ENCODE measurements around the gene OR5D16.
"Not testable (repeated sequence)": the region's sequence is repeated elsewhere in the genome, so short reads cannot be mapped to it uniquely, and the experiment has no call there.

OR5D16 gene

DNA sequence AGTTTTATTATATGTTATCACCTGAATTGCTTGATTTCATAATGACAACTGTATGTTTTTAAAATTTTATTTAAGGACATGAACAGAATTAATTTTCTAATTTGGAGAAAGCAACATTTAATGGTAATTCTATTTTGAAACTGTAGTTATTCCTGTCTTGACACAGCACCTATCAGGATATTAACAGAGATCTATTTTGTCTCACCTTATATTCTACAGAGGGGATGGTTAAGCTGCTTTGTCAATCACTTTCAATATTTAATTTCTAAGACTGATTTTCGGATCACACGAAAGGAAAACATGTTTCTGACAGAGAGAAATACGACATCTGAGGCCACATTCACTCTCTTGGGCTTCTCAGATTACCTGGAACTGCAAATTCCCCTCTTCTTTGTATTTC is at the start of gene OR5D16:
Gene OR5D16 (plus strand): TSS at position 301 of the 400 bp plus-strand sequence. CDS start 0 bp downstream, at position 301.
- DNase-seq (ENCODE audit: low spot score): no peak

DNA sequence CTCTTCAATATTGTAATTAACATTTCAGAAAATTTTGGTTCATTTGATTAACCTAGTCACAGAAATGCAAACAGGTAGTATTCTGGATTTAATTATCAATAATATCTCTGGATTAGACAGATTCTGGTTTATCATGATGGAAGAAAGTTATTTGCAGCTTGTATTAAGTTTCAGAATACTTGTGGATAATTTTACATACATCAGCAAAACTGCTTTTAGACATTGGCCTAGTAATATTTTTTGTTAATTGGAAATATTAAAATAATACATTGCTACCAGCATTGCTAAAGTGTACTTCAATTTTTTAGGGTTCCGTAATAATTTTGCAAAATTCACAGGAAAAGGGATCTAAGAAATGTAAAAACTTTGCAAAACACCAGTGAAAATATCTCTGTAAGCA is 46.9 kb upstream of the OR5D16 start:
- DNase-seq (ENCODE audit: low spot score): no peak

DNA sequence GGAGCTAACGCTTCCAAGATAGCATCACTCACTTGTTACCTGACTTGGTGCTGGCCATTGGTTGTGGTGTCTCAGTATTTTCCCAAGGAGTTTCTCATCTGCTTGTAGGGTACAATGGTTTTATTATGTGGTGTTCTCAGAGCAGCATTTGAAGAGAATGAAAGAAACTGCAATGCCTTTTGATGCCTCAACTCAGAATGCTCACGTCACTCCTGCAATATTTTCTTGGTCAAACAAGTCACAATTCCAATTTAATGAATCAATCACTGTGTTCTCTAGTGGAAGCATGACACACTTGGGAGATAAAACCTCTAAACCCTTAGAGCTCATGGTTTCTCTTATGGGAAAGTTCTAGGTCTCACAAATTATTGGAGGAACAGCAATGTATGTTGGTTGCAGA is 45.2 kb upstream of the OR5D16 start:
- no peak for DNase-seq (ENCODE audit: low spot score)

DNA sequence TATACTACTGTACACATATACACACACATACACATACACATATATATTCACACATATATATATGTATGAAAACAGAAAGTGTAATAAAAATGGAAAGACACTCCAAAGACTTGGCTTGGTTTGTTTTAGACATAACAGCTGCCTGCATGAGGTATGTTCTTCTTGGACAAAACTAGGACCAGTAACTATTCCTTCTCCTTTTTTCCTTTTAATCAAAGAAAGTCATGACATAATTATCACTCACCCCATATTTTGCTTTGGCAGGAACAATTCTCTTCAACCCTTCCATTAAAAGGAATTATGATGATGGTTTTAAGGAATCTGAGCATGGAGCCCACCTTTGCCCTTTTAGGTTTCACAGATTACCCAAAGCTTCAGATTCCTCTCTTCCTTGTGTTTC is 43.3 kb upstream of the OR5D16 start, which contains the start of gene OR5D14:
Gene OR5D14 (plus strand): TSS at position 301 of the 400 bp plus-strand sequence. CDS start 0 bp downstream, at position 301.
- DNase-seq (ENCODE audit: low spot score): no peak

DNA sequence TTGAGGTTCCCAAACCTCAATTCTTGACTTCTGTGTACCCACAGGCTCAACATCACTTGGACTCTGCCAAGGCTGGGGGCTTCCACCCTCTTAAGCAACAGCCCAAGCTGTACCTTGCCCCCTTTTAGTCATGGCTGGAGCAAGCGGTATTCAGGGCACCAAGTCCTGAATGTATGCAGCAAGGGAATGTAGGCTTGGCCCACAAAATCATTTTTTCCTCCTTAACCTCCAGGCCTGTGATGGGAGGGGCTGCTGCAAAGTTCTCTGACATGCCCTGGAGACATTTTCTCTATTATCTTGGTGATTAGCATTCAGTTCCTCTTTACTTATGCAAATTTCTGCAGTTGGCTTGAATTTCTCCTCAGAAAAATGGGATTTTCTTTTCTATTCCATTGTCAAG is 32.3 kb upstream of the OR5D16 start:
- no peak for DNase-seq (ENCODE audit: low spot score)

DNA sequence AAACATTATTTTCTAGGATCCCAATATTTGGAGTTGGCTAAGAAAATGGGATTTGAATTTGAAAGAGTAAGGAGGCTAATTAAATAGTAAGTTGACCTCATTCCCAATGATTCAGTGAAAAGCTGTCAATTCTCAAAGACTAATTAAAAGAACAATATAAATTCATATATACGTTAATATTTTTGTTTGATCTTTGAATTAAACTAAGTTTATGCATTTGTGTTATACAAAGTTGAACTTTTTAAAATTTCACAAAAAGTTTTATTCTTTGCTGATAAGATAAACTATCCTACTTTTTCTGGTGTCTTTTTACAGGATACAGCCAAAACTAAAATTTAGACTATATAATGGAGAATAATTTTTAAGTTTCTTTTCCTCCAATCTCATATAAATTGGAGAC is 27.5 kb upstream of the OR5D16 start, which contains the start of gene OR5L1:
Gene OR5L1 (plus strand): TSS at position 301 of the 400 bp plus-strand sequence. CDS start 100 bp downstream, outside the sequence.
- no peak for DNase-seq (ENCODE audit: low spot score)

DNA sequence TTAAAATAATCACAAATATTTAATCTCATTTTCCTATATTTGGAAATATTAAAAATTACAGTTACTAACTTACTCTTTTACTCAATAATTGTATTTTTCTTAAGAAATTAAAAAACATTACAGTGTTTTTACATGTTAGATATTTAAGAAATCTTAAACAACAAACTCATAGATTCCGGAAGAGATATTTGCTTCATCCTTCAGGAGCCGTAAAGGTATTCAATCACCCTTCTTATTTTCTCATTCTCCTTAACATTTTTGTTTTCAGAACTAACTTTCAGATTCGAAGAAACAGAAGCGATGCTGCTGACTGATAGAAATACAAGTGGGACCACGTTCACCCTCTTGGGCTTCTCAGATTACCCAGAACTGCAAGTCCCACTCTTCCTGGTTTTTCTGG is 19.2 kb upstream of the OR5D16 start, which contains the start of gene OR5D18:
Gene OR5D18 (plus strand): TSS at position 301 of the 400 bp plus-strand sequence. CDS start 0 bp downstream, at position 301.
- no peak for DNase-seq (ENCODE audit: low spot score)

DNA sequence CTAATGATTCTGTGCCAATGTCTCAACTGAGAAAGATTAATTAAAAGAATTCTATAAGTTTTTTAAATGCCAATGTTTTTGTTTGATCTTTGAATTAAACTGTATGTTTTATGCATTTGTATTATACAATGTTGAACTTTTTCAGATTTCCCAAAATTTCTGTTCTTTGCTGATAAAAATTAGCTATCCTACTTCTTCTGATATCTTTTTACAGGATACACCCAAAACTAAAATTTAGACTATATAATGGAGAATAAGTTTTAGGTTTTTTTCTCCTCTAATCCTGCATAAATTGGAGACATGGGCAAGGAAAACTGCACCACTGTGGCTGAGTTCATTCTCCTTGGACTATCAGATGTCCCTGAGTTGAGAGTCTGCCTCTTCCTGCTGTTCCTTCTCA is 11.6 kb upstream of the OR5D16 start, which contains the start of gene OR5L2:
Gene OR5L2 (plus strand): TSS at position 301 of the 400 bp plus-strand sequence. CDS start 0 bp downstream, at position 301.
- no peak for DNase-seq (ENCODE audit: low spot score)

DNA sequence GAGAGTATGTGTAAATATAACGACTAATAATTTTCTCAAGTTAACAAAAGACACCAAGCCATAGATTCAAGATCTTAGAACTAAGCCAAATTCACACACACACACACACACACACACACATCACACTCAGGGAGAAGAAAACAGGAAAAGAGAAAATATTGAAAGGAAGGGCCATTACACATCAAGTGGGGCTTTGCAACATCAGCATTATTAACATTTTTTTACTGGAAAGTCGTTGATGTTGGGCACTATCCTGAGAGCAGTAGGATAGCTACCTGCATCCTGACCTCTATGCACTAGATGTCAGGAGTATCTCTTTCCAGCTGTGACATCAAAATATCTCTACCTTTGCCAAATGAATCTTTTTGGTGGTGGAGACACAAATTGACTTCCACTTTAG is 8.9 kb downstream of the OR5D16 start:
- DNase-seq (ENCODE audit: low spot score): no peak

DNA sequence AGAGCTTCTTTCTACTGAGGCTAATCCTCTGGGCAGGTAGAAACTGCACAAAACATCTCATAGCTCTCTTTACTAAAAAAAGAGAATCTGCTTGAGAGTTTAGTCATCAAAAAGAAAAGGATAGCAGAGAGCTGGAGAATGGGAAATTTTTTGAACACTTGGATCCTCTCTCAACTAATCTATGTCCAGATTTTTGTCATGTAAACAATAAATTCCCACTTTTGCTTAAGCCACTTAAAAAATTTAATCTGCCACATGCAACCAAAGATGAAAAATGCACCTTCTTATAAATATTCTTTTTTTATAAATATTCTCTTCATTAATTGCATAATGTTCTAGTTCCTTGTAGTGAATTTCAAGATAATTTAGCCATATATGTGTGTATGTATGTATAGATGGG is 10.5 kb downstream of the OR5D16 start:
- no peak for DNase-seq (ENCODE audit: low spot score)

DNA sequence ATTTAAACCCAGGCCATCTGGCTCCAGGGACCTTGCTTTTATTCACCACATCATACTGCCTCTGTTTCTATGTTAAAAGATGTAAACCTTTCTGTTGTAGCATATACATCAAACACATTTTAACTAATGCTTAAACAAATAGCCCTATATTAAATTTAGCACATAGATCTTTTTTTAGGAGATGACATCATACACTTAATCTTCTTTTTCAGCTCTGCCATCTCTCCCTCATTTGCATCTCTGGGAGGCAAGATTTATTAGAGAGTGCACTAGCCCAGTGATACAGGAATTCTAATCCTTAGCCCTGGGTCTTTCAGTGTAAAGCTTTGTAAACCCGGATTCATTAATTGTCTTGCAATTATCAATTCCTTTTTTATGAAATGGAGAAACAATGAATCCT is 13.6 kb downstream of the OR5D16 start:
- no peak for DNase-seq (ENCODE audit: low spot score)

DNA sequence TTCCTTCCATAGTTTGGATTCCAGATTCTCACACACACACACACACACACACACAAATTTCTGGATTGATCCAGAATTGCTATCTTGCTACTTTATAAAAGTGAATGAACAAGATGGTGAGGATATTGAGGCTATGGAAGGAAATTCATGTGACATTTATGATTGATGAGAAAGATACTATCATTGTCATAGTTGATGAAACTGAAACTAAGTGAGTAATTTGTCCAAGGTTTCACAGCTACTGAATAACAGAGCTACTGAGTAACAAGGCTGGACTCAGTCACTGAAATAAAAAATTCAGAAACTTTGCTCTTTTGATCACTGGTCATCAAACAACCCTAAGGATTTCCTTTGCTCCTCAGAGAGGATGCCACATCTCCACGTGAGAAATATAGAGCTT is 16.2 kb downstream of the OR5D16 start:
- no peak for DNase-seq (ENCODE audit: low spot score)

DNA sequence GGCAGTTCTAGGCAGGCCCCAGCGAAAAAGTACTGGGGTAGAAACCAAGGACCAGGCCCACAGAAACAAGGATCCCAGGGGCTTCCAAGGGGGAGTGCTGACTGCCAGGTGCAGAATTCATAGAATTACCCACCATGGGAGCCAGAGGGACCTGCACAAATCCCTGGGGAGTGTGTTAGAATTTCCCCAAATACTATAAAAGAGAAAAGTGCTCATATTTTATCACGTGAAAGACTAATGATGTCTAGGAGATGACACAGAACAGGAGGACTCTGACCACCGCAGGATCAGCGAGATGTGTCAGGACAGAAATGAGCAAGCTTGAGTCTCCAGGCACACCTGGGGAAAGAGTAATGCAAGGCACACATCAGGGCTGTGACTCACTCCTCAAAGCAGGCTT is 28.8 kb downstream of the OR5D16 start:
- DNase-seq (ENCODE audit: low spot score): not testable (repeated sequence)

DNA sequence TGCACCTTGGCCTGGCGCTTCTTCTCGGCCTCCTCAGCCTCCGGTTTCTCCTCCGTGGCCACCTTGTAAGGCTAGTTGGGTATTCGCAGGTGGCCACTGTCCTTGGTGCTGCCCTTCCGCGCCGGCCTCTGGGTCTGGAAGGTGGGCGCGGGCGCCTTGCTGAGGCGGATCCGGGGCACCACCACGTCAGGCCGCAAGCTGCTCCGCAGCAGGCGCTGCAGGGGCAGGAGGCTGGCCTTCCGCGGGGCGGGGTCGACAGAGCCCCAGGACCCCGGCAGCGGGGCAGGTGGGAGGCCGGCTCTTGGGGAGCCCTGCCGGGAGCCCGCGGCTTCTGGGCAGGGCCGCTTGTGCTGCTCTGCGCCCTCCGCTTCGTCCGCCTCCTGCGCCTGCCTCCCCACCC is 34.2 kb downstream of the OR5D16 start:
- not testable (repeated sequence) for DNase-seq (ENCODE audit: low spot score)

DNA sequence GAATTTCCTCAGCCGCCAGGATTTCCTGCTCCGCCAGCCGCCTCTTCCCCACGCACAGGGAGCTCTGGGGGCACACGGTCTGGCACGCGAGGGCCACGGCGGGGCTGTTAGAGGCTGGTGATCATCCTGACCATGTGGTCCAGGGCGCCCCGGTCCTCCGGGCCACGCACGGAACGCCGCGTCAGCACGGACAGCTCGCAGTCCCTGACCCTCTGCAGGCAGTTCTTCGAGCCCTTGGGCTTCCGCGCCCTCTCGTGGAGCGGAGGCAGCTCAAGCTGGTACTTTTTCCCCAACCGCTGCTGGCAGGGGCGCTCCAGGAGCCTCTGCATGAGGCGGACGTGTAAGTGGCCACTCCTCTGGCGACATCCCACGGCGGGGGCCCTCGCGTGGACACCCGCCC is 34.6 kb downstream of the OR5D16 start:
- not testable (repeated sequence) for DNase-seq (ENCODE audit: low spot score)

DNA sequence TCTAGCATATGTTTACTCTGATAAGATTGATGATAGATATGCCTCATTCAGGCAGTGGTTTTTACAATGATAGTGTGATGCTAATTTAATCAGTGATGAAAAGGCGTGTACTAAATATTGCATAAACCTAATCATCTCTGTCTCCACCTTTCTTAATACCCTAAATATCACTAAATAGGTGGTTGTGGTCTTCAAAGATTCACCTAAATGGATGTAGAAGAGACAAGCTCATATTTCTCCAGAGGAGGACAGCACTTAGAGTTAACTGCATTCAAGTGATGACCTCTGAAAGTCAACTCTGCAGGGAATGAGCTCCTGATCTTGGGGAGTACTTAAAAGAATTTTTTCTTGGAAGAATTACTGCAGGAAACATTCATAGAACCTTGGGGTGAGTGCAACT is 44.4 kb downstream of the OR5D16 start, which contains the start of gene TRIM51:
Gene TRIM51 (plus strand): TSS at position 301 of the 400 bp plus-strand sequence. CDS start 2,132 bp downstream, outside the sequence.
- DNase-seq (ENCODE audit: low spot score): not testable (repeated sequence)

DNA sequence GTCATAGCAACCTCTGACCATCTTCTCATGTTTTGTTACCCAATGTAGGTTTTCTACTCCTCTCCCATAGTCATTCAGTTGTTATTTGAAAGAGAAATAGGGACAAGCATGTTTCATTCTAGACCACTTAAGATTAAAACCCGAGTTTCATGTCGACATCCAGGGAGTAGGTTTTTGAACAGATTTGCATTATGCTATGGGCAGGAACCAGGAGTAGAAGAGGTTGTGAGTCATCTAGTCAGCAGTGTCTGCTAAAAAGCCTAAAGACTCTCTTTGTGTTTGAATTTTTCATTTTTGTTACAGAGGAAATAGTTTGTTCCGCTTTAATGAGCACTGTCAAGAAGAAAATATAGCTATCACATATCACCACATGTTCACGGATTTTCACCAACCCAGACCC is 46.4 kb downstream of the OR5D16 start:
- DNase-seq (ENCODE audit: low spot score): not testable (repeated sequence)

DNA sequence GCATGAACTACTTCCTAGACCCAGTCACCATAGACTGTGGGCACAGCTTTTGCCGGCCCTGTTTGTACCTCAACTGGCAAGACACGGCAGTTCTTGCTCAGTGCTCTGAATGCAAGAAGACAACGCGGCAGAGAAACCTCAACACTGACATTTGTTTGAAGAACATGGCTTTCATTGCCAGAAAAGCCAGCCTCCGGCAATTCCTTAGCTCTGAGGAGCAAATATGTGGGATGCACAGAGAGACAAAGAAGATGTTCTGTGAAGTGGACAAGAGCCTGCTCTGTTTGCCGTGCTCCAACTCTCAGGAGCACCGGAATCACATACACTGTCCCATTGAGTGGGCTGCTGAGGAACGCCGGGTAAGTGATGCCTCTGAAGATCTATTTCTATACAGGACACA is 46.9 kb downstream of the OR5D16 start:
- not testable (repeated sequence) for DNase-seq (ENCODE audit: low spot score)
